HG02588 (cell line): ENCODE results near the gene KRTAP10-12.
"Not testable (repeated sequence)": the region's sequence is repeated elsewhere in the genome, so short reads cannot be mapped to it uniquely, and the experiment has no call there.

Experiments used
- ATAC-seq: cut with Tn5 transposase; IDR thresholded peaks from one replicate; pipeline ENCODE4 v1.9.1; 2021; ENCODE audit warnings: mild to moderate bottlenecking, moderate library complexity; ENCODE audit not compliant: unreplicated experiment

Gene KRTAP10-12

GRCh38 chr21:44667612-44668011 lies 29.4 kb upstream of the KRTAP10-12 start:
- no peak for ATAC-seq

DNA sequence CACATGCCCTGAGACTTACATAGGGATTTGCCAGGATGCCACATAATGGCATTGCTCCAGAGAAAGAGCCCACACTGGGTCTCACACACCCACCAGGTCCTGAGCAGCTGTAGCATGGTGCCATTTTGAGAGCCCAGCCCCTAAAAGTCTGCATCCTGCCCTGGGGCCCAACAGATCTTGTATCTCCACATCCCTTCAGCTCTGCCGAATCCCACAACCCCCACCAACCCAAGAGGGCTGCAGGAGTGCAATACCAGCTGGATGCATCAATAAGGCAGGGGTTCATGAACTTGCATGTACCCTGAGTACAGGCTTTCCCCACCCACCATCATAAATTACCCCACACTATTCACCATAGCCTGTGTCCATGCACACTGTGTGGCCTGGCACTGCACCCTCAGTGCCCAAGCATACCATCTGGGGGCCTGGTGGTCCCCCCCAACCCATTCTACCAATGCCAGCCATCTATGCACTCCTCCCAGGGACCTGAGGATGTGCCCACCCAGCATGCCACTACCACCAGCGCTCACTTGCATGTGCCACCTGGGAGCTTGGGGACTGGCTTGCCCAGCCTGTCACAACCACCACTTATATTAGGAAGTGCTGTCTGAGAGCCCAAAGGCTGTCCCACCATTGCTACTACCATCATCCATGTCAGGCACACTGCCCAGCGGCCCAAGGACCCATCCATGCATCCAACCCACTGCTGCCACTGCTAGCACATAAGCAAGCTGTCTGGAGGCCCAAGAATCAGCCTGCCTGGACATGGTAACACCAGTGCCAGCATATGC lies 26.1 kb upstream of the KRTAP10-12 start:
- ATAC-seq: no peak

DNA sequence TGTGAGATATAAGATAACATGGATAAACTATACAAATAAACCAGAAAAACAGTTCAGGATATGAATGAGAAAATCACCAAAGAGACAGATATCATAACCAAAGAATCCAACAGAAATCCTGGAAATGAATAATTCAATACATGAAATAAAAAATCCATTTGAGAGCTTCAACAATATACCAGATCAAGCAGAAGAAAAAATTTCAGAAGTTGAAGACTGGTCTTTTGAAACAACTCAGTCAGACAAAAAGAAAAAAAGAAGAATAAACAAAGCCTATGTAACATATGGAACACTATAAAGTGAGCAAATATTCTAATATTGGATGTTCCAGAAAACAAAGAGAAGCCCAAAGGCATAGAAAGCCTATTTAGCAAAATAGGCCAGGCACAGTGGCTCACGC lies 25.1 kb upstream of the KRTAP10-12 start:
- no peak for ATAC-seq

DNA sequence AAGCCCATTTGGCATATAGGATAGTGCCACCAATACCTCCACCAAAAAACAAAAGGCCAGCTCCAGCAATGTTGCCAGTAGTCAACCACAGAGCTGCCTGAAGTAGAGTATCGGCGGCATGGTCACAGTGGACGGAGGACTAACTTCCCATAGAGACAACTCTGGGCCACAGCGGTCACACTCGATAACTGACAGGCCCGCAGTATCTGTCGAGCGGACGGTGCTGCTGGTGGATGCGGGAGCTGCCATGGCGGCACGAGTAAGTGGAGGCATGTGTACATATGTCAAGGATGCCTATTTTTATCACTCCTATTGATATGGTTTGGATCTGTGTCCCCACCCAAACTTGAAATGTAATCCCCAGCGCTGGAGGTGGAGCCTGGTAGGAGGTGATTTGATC lies 19.1 kb upstream of the KRTAP10-12 start:
- no peak for ATAC-seq

- no peak for ATAC-seq
Measured at GRCh38 chr21:44681152-44681551, 15.8 kb upstream of the KRTAP10-12 start.

GRCh38 chr21:44681861-44682579 lies 15.0 kb upstream of the KRTAP10-12 start, which contains the start of gene KRTAP12-1:
Gene KRTAP12-1 (minus strand): TSS chr21:44682163. CDS start chr21:44682123, 40 bp downstream.
- ATAC-seq: no peak

DNA sequence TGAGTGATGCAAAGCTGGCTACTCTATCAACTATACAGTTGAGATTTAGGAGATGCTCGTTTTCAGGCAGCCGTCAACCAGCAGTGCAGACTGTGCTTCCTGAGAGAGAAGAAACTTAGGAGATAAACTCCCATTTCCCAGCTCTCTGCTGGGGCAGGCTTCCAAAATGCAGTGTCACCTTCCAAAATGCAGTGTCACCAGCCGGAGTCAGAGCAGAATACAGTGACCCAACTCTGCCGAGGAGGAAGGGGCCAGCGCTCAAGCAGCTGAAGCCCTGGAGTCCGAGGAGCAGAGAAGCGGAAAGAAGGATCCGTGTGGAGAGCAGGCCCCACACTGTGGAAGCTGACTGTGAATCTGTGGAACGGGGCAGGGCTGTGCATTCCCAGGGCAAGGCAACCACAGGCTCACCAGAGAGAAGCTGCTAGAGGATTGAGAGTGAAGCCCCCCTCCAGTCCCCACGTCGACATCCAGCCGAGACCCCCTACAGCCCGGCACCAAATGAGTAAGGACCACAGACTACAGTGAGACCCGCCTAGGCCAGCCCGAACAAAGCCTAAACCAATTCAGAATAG lies 14.3 kb upstream of the KRTAP10-12 start:
- ATAC-seq: no peak

- no peak for ATAC-seq
Measured at GRCh38 chr21:44684077-44684476, 12.9 kb upstream of the KRTAP10-12 start.

GRCh38 chr21:44684483-44684882 lies 12.5 kb upstream of the KRTAP10-12 start:
- no peak for ATAC-seq

DNA sequence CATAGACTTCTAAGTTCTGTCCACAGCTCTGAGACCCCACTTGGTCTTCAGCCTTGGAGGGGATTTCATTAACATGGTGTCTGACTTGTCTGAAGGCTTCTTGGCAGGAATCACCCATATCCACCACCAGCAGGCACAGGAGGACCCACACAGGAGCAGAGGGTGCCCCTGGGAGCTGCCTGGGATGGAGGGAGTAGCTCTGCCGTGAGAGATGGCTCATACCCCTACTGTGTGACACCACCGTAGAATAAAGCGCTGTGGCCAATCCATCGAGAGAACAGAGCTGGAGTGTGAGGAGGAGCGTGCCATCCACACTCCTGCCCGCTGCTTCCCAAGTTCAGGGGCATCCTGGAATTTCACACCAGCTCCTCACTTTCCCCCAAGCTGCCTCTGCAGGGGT lies 11.9 kb upstream of the KRTAP10-12 start:
- not testable (repeated sequence) for ATAC-seq

DNA sequence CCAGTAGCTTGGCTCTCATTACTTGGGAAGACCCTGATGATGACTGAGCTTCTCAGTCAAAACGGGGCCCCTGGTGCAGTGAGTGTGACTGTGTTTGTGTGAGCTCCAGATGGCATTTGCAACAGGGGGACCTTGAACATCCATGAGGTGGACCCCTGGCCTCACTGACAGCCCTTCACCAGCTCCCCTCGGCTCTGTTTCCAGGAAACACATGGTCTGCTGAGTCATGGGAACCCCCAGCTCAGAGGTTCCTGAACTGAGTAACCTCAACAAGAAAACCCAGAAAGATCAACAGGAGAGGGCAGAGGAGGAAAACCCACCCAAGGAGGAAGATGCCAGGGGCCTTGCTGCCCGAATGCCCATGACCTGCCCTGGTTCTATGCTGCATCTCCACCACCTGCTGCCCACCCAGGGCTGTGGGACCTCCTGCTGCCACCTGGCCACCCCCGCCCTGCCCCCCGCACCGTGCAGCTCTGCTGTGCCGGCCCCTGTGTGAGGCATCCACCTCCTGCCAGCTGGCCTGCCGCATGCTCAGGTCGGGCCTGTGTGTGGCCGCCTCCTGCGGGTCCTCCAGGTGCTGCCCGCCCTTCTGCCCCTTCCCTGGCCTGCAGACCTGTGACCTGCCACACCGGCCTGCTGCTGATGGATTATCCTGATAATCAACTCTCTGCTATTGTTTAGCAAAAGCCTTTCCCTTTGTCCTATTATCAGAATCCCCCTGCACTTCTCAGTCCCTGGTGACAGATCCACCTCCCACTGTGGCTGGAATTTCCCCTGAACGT lies 10.8 kb upstream of the KRTAP10-12 start:
- ATAC-seq: no peak

DNA sequence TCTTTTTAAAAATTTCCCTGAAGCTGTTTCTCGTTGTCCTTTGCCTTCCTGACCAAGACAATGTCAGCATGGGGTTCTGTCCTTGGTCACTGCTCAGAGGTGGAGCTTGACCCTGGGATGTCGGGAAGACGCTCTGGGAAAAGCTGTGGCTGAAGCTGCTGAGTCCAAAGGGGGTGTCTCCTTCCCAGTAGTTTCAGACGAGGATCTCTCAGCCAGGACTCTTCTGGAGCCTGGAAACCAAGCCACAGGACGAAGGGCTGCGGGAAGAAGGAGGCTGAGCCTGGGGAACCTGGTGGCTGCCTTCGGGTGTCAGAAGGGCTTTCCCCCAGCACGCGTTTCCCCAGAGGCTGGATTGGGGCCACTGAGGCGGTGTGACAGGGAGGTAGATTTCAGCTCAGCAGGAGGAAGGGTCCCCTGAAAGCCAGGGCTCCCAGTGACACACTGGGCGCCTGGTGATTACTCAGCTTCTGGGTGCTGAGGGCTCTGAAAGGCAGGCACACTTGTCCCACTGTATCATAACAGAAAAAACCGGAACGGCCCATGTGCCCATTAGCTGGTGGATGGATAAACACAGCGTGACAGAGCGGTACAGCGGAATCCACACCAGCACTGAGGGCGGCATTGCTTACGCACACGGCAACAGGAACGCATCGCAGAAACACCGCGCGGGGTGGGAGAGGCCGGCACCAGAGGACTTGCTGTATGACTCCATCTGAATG lies 10.0 kb upstream of the KRTAP10-12 start:
- no peak for ATAC-seq

GRCh38 chr21:44687671-44688070 lies 9.3 kb upstream of the KRTAP10-12 start:
- ATAC-seq: no peak

DNA sequence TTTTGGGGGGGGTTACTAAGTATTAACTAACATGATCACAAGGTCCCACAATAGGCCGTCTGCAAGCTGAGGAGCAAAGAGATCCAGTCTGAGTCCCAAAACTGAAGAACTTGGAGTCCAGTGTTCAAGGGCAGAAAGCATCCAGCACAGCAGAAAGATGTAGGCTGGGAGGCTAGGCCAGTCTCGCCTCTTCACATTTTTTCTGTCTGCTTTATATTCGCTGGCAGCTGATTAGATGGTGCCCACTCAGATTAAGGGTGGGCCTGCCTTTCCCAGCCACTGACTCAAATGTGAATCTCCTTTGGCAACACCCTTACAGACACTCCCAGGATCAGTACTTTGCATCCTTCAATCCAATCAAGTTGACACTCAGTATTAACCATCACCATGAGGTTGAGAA lies 7.2 kb upstream of the KRTAP10-12 start:
- not testable (repeated sequence) for ATAC-seq

DNA sequence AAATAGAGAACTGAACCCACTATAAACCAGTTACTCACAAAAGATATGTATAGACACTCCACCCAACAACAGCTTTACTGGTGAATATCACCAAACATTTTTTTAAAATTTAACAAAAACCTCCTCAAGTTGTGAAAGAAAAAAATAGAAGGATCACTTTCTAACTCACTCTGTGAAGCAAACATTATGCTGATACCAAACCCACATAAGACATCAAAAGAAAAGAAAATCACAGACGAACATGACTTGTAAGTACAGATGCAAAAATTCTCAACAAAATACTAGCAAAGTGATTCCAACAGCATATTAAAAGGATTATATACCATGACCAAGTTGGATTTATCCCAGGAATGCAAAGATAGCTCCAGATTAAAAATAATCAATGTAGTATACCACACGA lies 5.3 kb upstream of the KRTAP10-12 start:
- no peak for ATAC-seq

GRCh38 chr21:44692798-44693512 lies 4.0 kb upstream of the KRTAP10-12 start:
- no peak for ATAC-seq

GRCh38 chr21:44694776-44695175 lies 2.2 kb upstream of the KRTAP10-12 start:
- no peak for ATAC-seq

DNA sequence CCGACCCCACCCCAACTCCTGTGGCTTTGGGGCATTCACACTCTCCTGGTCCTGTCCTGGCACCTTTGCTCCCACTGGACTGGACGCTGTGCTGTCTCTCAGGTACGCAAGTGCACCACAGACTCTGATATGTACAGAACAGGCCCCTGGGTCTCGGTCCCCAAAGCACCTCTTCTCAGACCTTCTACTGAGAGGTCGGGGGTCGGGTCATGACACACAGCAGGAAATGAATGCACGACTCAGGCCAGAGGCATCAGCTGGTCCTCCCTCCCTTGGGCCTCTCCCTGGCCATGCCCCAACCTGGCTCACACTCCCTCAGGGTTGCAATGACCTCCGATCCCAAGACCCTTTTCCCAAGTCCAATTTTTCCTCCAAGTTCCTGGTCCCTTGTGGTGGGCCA lies 1.8 kb upstream of the KRTAP10-12 start:
- no peak for ATAC-seq

GRCh38 chr21:44695641-44696040 lies 1.3 kb upstream of the KRTAP10-12 start:
- ATAC-seq: no peak

GRCh38 chr21:44696572-44696971 lies 400 bp upstream of the KRTAP10-12 start:
- ATAC-seq: no peak
